ENCODE data around the gene GUF1.

Gene GUF1, protein sequence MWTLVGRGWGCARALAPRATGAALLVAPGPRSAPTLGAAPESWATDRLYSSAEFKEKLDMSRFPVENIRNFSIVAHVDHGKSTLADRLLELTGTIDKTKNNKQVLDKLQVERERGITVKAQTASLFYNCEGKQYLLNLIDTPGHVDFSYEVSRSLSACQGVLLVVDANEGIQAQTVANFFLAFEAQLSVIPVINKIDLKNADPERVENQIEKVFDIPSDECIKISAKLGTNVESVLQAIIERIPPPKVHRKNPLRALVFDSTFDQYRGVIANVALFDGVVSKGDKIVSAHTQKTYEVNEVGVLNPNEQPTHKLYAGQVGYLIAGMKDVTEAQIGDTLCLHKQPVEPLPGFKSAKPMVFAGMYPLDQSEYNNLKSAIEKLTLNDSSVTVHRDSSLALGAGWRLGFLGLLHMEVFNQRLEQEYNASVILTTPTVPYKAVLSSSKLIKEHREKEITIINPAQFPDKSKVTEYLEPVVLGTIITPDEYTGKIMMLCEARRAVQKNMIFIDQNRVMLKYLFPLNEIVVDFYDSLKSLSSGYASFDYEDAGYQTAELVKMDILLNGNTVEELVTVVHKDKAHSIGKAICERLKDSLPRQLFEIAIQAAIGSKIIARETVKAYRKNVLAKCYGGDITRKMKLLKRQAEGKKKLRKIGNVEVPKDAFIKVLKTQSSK

DNA sequence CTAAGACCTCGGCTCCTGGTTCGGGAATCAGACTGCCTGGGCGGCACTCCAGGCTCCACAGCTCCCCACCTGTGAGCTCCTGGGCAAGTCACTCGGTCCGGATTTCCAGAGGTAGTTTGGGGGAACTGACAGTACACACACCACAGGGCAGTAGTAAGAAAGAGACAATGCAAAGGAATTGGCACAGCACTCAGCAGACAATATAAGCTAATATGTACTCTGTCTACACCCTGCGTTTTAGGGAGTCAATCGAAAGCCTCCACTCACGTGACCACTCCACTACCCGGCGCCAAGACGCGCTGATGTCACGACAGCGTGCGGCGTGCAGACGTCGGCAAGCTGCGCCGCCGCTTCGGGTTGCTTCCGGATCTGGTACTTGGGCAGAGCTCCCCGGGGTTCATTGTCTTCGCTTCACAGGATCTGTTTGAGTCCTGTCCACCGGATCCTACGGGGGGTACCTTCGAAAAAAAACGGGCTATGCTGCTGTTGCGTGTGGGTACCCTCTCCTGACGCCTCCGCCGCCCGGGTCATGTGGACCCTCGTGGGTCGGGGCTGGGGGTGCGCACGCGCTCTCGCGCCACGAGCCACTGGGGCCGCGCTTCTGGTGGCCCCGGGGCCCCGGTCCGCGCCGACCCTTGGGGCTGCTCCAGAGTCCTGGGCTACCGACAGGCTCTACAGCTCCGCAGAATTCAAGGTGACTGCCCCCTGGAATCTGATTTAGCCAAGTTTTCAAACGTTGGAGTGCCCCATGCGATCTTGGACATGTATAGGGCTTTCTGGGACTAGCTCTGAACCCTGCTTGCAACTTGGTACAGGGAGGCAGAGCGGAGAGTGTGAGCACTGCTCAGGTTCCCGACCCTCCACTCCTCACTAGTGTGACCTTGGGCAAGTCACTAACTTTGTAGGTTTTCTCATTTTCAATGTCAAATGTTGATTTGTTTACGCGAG is at the start of gene GUF1:
TSS of gene GUF1 (plus strand) at position 327 of the 948 bp plus-strand sequence. CDS start at position 530, 203 bp downstream.
- DNase-seq = peak; percentile 83 to 90

DNA sequence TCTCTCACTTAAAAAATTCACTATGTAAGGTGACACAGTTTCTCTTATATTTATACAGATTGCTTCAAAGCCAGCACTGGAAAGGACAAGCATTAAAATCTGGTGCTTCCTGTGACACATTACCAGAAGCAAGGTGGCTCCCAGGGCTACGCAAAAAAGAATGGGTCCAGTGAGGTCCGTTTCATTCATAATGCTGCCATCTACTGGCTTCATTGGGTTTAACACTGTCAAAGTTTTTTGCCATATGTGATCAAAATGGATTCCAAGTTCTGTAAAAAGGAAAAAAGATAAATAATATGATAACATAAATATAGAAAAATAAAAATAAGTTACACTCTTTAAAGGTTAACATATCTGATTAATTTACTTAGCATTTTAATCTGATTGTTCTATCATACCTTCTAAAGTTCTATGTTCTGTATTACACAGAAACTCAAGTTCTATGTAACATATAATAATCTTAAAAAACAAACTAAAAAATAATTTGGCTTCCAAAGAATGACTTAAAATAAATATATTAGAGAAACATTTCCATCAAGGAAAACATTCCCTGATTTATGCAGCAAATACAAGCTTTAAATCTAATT is 48.8 kb upstream of the GUF1 start:
- peak; percentile 2 to 10 for DNase-seq

DNA sequence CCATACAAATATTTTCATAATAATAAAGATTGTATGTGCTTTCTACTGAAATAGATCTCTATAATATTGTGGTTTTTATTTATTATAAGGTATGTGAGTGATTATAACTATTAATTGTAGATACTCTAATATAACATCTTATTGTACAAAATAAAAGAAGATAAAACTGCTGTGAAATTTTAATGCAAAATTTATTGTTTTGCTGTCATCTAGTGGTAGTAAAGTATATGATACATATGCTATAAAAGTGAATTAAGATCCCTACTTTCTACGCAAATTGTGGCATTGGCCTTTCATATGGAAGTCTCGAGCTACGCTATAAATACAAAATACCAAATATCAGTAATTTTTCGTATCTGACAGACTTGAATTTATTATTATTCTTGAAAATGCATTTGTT is 46.1 kb upstream of the GUF1 start:
- no peak for DNase-seq

DNA sequence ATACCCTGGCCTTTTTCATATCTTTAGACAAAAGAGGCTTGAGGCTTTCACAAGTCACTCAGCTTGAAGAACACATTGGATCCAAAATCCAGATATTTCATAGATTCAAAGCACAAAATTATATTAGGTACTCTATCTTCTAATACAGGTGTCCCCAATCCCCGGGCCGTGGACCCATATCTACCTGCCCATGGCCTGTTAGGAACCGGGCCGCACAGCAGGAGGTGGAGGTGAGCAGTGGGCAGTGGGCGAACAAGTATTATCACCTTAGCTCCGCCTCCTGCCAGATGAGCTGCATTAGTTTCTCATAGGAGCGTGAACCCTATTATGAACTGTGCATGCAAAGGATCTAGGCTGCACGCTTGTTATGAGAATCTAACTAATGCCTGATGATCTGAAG is 45.5 kb upstream of the GUF1 start:
- DNase-seq = no peak

DNA sequence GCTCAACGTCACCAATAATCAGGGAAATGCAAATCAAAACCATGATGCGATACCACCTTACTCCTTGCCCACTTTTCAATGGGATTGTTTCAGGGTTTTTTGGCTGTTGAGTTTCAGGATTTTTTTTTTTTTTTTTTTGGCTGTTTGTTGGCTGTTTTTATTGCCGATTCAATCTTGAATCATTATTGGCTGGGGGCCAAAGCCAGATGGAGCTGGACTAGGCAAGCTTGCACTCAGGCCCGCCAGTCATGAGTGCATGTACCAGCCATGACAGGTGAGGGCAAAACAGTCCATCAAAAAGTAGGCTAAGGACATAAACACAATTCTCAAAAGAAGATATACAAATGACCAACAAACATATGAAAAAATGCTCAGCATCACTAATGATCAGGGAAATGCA is 40.1 kb upstream of the GUF1 start:
- no peak for DNase-seq

DNA sequence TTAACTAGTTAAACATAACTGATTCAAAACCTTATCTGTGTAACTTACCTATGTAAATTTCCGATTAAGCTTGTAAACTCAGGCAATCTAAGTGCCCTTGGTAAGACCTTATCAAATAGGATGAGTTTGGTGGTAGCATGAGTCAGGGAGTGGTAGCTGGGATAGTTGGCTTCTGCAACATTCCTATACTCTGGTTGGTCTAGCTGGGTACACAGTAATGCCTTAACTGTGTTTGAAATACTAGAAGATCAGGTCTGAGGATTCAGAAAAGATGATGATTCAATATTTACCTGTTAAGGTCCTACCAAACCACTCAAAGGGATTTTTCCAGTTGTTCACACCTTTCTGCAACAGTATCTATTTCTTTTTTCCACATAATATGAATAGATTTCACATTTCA is 32.1 kb upstream of the GUF1 start:
- DNase-seq = no peak

DNA sequence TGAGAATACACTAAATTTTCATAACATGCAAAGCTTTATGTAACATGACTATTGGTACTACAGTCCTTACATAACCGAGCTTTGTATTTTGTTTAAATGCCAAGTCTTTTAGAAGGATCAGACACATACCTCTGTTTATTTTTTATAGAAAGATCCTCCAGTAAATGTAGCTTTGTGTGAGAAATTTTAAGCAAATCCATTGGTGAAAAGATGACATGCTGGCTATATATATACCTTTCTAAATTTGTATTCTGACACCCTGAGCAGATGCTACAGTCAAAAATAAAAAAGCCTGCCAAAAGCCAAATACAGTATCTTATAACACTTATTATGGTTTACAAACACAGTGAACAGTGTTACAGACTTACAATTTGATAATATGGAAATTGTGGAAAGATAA is 26.8 kb upstream of the GUF1 start, which contains the start of gene YIPF7:
TSS of gene YIPF7 (minus strand) at position 201 of the 400 bp plus-strand sequence. CDS start 1,525 bp downstream, outside the sequence.
- no peak for DNase-seq

DNA sequence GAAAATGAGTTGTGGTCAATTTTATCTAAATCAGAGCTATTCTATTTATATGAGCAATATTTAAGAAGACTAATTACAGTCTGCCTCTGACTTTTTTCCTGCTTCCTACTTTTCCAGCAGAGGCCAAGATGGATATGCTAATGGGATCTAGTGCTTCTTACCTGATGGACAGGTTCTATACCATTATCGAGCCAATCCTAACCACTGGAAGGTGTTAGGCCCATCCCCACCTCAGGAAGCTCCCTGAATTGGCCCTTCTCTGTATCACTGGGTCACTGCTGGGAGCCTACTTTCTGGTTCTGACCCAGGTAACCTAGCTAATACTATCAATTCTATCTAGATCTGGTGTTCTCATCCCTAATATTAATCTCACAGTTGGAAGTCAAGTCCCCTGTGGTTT is 26.2 kb upstream of the GUF1 start:
- DNase-seq = no peak

DNA sequence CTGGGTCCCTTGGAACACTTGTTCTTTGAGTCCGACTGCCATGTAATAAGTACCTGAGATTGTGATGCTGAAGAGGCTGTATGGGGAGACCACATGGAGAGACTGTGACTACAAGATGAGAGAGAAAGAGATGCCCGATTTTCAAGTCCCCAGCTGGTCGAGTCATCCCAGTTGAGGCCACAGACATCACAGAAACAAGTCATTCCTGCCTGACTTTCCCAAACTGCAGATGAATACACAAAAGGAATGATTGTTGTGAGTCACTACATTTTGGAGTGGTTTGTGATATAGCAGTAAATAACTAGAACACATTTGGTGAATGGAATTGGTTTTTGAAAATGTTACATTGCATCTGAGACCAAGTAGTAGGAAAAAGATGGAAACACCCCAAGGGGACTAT is 17.8 kb upstream of the GUF1 start:
- DNase-seq = no peak

DNA sequence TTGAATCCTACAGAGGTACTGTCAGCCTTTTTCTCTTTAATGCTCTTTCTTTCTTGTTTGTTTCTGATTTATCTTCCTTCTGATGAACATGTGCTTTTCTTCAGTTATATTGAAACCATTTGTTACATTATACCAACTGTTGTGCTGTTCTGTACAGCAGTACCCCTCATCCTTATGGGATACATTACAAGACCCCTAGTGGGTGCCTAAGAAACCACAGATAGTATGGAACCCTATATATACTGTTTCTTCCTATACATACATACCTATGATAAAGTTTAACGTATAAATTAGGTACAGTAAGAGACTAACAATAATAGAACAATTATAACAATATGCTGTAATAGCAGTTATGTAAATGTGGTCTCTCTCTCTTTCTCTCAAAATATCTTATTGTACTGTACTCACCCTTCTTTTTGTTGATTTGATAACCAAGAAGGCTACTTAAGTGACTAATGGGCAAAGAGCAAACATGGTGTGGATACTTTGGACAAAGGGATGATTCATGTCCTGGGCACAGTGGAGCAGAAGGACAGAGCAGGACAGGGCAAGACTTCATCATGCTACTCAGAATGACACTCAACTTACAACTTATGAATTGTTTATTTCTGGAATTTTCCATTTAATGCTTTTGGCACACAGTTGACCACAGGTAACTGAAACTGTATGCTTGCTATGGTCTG is 16.1 kb upstream of the GUF1 start:
- no peak for DNase-seq

DNA sequence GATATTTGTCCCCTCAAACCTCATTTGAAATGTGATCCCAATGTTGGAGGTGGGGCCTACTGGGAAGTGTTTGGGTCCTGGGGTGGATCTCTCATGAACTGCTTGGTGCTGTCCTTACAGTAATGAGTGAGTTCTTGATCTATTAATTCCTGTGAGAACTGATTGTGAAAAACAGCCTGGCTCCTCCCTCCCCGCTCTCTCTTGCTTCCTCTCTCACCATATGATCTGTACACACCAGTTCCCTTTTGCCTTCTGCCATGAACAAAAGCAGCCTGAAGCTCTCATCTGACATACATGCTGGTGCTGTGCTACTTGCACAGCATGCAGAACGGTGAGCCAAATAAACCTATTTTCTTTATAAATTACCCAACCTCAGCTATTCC is 15.6 kb upstream of the GUF1 start:
- no peak for DNase-seq

DNA sequence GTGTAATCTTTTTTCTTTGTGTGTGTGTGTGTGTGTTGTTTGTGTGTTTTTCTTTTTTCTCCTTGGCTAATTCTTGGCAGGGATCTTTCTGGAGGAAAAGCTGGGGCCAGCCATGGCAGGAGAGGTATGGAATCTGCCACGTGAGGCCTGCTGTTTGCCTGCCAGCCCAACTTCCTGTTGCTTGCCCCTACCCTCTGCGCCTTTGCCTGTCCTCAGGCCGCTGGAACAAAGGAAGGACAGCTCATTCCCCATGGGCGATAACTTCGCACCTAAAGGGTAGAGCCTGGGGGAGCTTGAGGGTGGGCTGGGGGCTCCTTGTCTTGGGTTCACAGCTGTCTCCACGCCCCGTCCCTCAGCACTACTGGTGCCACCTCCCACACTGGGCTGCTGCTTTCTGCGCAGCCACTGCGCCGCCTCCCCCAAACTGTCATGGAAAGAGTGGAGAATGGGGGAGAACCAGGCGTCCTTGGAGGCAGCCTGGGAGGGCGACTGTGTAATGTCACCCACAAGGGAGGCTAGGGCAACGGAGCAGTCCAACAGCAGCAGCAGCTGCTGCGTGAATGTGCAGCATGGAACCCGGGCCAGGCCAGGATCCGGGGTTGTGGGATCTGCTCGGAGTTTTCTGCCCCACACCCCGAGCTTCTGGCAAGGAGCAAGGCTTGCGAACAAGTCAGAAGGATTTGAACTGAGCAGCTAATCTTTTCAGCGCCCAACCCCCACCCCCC is 14.5 kb upstream of the GUF1 start:
- no peak for DNase-seq

DNA sequence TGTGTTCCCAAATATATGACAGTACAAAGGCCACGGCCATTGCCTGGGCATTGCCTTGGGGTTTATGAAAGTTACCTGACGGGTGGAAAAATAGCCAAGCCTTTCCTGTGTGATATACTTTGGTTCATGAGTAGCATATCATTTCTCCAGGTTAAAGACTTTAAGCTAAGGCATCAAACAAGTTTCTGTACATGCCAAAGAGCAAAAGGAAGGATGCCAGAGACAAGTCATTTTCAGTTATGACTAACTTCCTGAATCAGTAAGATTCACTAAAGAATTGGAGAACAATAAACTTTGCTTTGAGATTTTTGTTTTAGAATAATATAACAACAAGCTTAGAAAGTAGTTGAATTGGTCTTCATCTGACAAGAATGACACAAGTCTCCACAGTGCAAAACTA is 9.7 kb upstream of the GUF1 start:
- DNase-seq = no peak

DNA sequence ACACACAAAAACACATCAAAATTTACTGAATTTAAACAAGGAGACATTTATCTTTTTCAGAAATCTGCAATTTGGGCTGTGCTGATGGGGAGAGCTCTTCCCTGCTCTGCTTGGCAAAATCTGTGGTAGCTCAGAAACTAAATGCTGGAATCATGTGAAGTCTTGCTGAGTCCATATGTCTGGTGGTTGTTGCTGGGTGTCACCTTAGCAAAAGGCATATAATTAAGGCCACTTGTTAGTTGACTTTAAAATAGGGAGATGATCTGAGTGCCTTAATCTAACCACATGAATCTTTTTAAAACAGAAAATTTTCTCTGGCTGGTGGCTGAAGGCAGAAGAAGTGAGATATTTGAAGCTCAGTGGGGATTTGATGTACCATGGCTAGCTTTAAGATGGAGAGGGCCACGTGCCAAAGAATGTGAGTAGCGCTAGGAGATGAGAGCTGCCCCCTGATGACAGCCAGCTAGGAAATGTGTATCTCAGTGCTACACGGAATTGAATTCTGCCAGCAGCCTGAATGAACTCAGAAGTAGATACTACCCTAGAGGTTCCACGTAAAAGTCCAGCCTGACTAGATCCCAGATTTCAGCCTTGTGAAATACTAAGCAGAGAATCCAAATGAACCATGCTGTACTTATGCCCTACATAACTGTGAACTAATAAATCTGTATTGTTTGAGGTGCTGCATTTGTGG is 7.6 kb upstream of the GUF1 start:
- no peak for DNase-seq

DNA sequence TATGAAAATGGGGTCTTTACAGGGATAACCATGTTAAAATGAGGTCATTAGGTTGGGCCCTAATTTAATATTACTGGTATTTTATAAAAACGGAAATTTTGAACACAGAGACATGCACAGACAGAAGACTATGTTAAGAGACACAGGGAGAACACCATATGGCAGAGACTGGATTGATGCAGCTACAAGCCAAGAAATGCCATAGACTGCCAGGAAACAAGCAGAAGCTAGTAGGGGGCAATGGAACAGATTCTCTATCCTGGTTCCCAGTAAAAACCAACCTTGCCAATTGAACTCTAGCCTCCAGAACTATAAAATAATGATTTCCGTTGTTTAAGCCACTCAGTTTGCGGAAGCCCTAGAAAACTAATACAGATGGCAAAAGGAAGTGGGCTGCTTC is 6.6 kb upstream of the GUF1 start:
- no peak for DNase-seq

DNA sequence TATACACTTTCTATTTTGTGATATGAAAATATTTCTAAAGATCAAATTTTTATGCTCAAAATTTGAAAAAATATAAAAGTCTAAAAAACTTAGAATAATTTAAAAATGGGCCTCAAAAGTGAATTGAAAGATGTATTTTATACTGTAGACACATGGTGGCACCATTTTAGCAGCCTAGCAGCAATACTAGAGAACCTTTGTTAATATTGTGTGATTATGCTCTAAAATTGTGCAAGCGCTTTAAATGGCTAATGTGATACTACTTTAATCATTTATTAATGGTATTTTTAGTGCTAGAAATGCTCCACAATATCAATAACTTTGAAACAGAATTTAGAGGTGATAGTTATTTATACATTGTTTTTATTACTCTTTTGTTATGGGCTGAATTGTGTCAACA is 3.7 kb upstream of the GUF1 start:
- no peak for DNase-seq

DNA sequence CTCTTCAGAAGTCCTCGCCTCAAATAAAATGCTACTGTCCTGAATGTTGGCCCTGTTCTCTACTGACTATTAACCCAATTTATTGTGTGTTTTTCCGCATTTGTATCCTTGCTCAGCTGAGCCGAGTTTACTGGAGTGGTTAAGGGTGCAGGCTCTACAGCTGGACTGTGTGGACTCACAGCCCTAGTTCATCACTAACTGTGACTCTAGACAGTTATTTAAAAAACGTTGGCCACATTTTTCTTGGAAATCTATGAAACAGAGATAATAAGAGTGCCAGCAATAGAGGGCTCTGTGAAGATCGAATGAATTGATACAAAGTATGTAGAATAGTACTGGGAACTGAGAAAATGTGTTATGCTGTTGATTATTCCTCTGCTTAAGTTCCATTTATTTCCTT is 2.9 kb upstream of the GUF1 start:
- no peak for DNase-seq

DNA sequence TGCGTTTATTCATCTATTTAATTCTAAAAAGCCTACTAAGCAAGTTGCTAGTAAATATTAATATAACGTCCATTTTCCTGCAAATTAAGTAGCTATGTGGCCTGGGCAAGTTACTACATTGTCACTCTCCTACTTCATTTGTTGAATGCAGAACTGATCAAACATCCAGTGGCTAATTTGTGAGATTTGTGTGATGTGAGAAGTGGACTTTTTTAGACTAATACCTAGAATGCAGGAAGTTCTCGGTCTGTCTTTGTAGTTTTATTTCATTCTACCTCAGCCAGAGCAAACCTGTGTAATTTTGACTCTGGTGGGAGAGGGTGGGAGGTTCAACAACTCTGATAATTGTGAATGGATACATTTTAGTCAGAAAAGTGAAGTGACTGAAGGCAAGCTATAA is 840 bp downstream of the GUF1 start:
- no peak for DNase-seq

DNA sequence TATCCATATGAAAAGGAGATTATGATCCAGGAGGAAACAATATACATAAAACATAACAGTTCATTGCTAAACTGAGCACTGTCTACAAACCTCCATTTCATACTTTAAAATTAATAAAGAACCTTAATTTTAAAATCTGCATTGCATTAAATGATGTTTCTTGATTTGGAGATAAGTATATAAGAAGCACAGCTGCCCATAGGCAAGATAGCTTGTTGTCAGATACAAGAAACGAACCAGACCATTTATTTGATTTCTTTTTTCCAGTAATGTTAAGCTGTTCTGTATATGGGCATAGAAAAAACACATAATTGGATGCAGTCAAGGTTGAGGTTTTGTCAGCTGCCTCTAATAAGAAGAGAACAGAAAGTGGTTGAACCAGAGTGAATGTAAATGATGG is 6.4 kb downstream of the GUF1 start:
- DNase-seq = no peak

DNA sequence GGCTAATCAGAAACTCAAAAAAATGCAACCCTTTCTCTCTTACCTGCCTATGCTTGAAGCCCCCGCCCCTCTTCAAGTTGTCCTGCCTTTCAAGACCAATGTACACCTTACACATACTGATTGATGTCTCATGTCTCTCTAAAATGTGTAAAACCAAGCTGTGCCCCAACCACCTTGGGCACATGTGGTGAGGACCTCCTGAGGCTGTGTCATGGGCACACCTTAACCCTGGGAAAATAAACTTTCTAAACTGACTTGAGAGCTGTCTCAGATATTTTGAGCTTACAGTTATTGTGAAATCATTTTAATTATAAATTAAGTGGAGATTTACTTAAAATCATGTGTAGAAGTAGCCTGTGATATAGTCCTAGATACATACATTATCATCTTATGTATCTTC is 22.2 kb downstream of the GUF1 start:
- no peak for DNase-seq

DNA sequence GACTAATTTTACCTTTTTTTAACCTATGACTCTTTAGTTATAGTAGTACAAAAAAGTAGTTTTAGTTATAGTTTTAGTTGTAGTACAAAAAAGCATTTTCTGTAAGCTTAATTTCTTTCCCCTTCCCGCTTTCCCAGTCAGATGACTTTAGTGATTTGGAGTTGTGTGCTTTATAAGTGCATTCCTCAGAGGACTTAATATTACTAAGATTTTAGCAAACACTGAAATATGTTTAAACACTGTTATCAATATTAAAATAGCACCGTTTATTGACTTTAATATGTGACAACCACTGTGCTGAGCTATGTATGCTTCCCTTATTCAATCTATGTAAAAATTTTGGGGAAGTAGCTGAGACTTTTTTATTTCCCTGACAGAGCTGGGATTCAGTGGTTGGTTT is 22.8 kb downstream of the GUF1 start:
- DNase-seq = no peak
